Measurements from ENCODE around the gene SLC9A9.

The SLC9A9 gene

GRCh38 chr3:143375698-143376097 is 472.6 kb downstream of the SLC9A9 start:
- in situ Hi-C loops (cut with MboI; ENCODE audit: low sequenced_read_pairs) = no loop called here

- in situ Hi-C loops (cut with MboI; ENCODE audit: low sequenced_read_pairs) = no loop called here
Measured at GRCh38 chr3:143367171-143367570, 481.1 kb downstream of the SLC9A9 start.

- in situ Hi-C loops (cut with MboI; ENCODE audit: low sequenced_read_pairs) = no loop called here
Measured at GRCh38 chr3:143366672-143367071, 481.6 kb downstream of the SLC9A9 start.

- in situ Hi-C loops (cut with MboI; ENCODE audit: low sequenced_read_pairs) = no loop called here
Measured at GRCh38 chr3:143363949-143364348, 484.3 kb downstream of the SLC9A9 start.

GRCh38 chr3:143363276-143363675 is 485.0 kb downstream of the SLC9A9 start:
- in situ Hi-C loops (cut with MboI; ENCODE audit: low sequenced_read_pairs) = no loop called here

GRCh38 chr3:143362115-143362991 is 485.9 kb downstream of the SLC9A9 start:
- in situ Hi-C loops (cut with MboI; ENCODE audit: low sequenced_read_pairs) = no loop called here

GRCh38 chr3:143361589-143361988 is 486.7 kb downstream of the SLC9A9 start:
- in situ Hi-C loops (cut with MboI; ENCODE audit: low sequenced_read_pairs) = no loop called here

GRCh38 chr3:143360244-143360643 is 488.0 kb downstream of the SLC9A9 start:
- in situ Hi-C loops (cut with MboI; ENCODE audit: low sequenced_read_pairs) = no loop called here

- in situ Hi-C loops (cut with MboI; ENCODE audit: low sequenced_read_pairs) = no loop called here
Measured at GRCh38 chr3:143358793-143359491, 489.3 kb downstream of the SLC9A9 start.

- in situ Hi-C loops (cut with MboI; ENCODE audit: low sequenced_read_pairs) = no loop called here
Measured at GRCh38 chr3:143358155-143358792, 490.0 kb downstream of the SLC9A9 start.

GRCh38 chr3:143357700-143358099 is 490.6 kb downstream of the SLC9A9 start:
- in situ Hi-C loops (cut with MboI; ENCODE audit: low sequenced_read_pairs) = no loop called here

- in situ Hi-C loops (cut with MboI; ENCODE audit: low sequenced_read_pairs) = no loop called here
Measured at GRCh38 chr3:143356839-143357238, 491.4 kb downstream of the SLC9A9 start.

- in situ Hi-C loops (cut with MboI; ENCODE audit: low sequenced_read_pairs) = no loop called here
Measured at GRCh38 chr3:143354342-143354741, 493.9 kb downstream of the SLC9A9 start.

- in situ Hi-C loops (cut with MboI; ENCODE audit: low sequenced_read_pairs) = no loop called here
Measured at GRCh38 chr3:143352850-143353550, 495.3 kb downstream of the SLC9A9 start.

GRCh38 chr3:143351895-143352608 is 496.2 kb downstream of the SLC9A9 start:
- in situ Hi-C loops (cut with MboI; ENCODE audit: low sequenced_read_pairs) = no loop called here

GRCh38 chr3:143351354-143351753 is 496.9 kb downstream of the SLC9A9 start:
- in situ Hi-C loops (cut with MboI; ENCODE audit: low sequenced_read_pairs) = no loop called here

GRCh38 chr3:143349455-143349854 is 498.8 kb downstream of the SLC9A9 start:
- in situ Hi-C loops (cut with MboI; ENCODE audit: low sequenced_read_pairs) = no loop called here

- in situ Hi-C loops (cut with MboI; ENCODE audit: low sequenced_read_pairs) = no loop called here
Measured at GRCh38 chr3:143348486-143349327, 499.6 kb downstream of the SLC9A9 start.

- in situ Hi-C loops (cut with MboI; ENCODE audit: low sequenced_read_pairs) = no loop called here
Measured at GRCh38 chr3:143344516-143345165, 503.6 kb downstream of the SLC9A9 start.
